MCF 10A (cell line): ENCODE results near the gene SLC30A2. TPM values are rescaled to one million over a fixed set of nuclear protein-coding genes. Genes with fewer than 3 reads are reported as not detected.
A peak's percentile ranks its signal among the peaks of the same experiment; 100 is the strongest.

ENCODE experiments used
- BruUV-seq: library from RNA; stranded (reverse); fragments of 400-500 nt; replicated peaks from 2 replicates; lab custom pipeline; 2021; lab: Mats Ljungman, UMichigan
- CTCF ChIA-PET: fragments of 300-600 bp; sonication (Branson Sonifier 250); formaldehyde crosslinking; extraction: SDS; loops from one replicate; lab custom pipeline; 2021; ENCODE audit warnings: antibody characterized with exemption, inconsistent platforms; lab: Yijun Ruan, JAX
- POLR2A ChIA-PET: fragments of 300-600, 350-650 bp; sonication (Branson Sonifier 250); formaldehyde crosslinking; extraction: SDS; loops from one replicate; lab custom pipeline; 2020; ENCODE audit warnings: antibody characterized with exemption, inconsistent platforms; lab: Yijun Ruan, JAX
- DNase-seq: peaks from one replicate; pipeline ENCODE4 v3.0.0-alpha.2; 2018; ENCODE audit not compliant: unreplicated experiment
- H3K27ac Mint-ChIP-seq: one replicate; pipeline ENCODE4 v1.8.0; 2022; ENCODE audit warnings: mild to moderate bottlenecking, low read depth, mixed read lengths; ENCODE audit not compliant: unreplicated experiment
- H3K27me3 Mint-ChIP-seq: one replicate; pipeline ENCODE4 v1.8.0; 2022; ENCODE audit warnings: mixed read lengths; ENCODE audit not compliant: insufficient read depth, unreplicated experiment
- H3K36me3 Mint-ChIP-seq: one replicate; pipeline ENCODE4 v1.8.0; 2022; ENCODE audit warnings: mild to moderate bottlenecking, moderate library complexity, mixed read lengths; ENCODE audit not compliant: insufficient read depth, unreplicated experiment
- H3K4me1 Mint-ChIP-seq: one replicate; pipeline ENCODE4 v1.8.0; 2022; ENCODE audit warnings: mixed read lengths; ENCODE audit not compliant: insufficient read depth, unreplicated experiment
- H3K4me3 Mint-ChIP-seq: one replicate; pipeline ENCODE4 v1.8.0; 2022; ENCODE audit warnings: mild to moderate bottlenecking, moderate library complexity, mixed read lengths; ENCODE audit not compliant: unreplicated experiment
- H3K9me3 Mint-ChIP-seq: one replicate; pipeline ENCODE4 v1.8.0; 2022; ENCODE audit warnings: mixed read lengths; ENCODE audit not compliant: unreplicated experiment
- CTCF ChIP-seq: fragments of 200-600 bp; IDR thresholded peaks from one replicate; pipeline ENCODE4 v1.8.0; 2022; ENCODE audit warnings: antibody characterized with exemption, mild to moderate bottlenecking; ENCODE audit not compliant: unreplicated experiment
- intact Hi-C: fragments of 100-400 bp; cut with micrococcal nuclease; formaldehyde crosslinking; loops from 2 replicates; pipeline ENCODE4 v1.14.1; 2022
- total RNA-seq: library from RNA; stranded (reverse); gene quantifications from 2 replicates; pipeline ENCODE4 v1.2.3, GENCODE V29; 2022

SLC30A2 gene
- total RNA-seq, 1 experiment from 2014 or later: not detected

GRCh38 chr1:25997828-25998761, 47.8 kb downstream of the SLC30A2 start, which contains the start of gene PAFAH2:
PAFAH2 (minus strand) TSS chr1:25998063; CDS start chr1:25990816, 7,247 bp downstream.
- no peaks in the 10 kb centered on the region for H3K27me3 Mint-ChIP-seq
- H3K36me3 Mint-ChIP-seq: peaks cover 7% of the 10 kb centered on the region
- ChIA-PET CTCF (interaction anchor here (0.6 to 8.0 kb wide), 34 partner anchors 9 to 749 kb away, joined by 3 to 106 read pairs (median 4); partner anchors contain the start of genes MTFR1L and STMN1), POLR2A (interaction anchor here (0.6 to 5.6 kb wide), 26 partner anchors 12 to 320 kb away, joined by 3 to 39 read pairs (median 5); partner anchors contain the start of genes MTFR1L, PAQR7, PDIK1L and STMN1)
- peak; percentile 99 for DNase-seq
- intact Hi-C loops: loop anchor here (1.0 to 5.0 kb wide), 4 partner anchors 93 to 176 kb away; no protein-coding TSS in a partner anchor
- H3K4me1 Mint-ChIP-seq: peaks cover 7% of the 10 kb centered on the region
- BruUV-seq: TSS peak; percentile 39
- H3K9me3 Mint-ChIP-seq: no peaks in the 10 kb centered on the region
- peak; percentile 94 for TF ChIP-seq CTCF
- peak within 1 kb of the TSS; percentile 94 for H3K27ac Mint-ChIP-seq
- peak within 1 kb of the TSS; percentile 94 for H3K4me3 Mint-ChIP-seq

- ChIA-PET POLR2A (interaction anchor here (0.7 to 5.6 kb wide), 28 partner anchors 9 to 418 kb away, joined by 3 to 39 read pairs (median 4); partner anchors contain the start of genes MTFR1L, PAQR7, PDIK1L and STMN1), CTCF (interaction anchor here (0.6 to 8.0 kb wide), 33 partner anchors 10 to 748 kb away, joined by 3 to 106 read pairs (median 4); partner anchors contain the start of genes MTFR1L and STMN1)
- no peak for TF ChIP-seq CTCF
- H3K27me3 Mint-ChIP-seq: no peaks in the 10 kb centered on the region
- TSS peak; percentile 55 for BruUV-seq
- peaks cover 9% of the 10 kb centered on the region for H3K4me1 Mint-ChIP-seq
- peak overlapping the region; percentile 94 for H3K4me3 Mint-ChIP-seq
- H3K27ac Mint-ChIP-seq: peak overlapping the region; percentile 94
- no peaks in the 10 kb centered on the region for H3K9me3 Mint-ChIP-seq
- intact Hi-C loops: loop anchor here (5.0 kb wide), 1 partner anchor 175 kb away; no protein-coding TSS in a partner anchor
- peak; percentile 72 for DNase-seq
- peaks cover 15% of the 10 kb centered on the region for H3K36me3 Mint-ChIP-seq
Measured at GRCh38 chr1:25996966-25997827, 48.7 kb downstream of the SLC30A2 start.

GRCh38 chr1:25994402-25995150, 51.3 kb downstream of the SLC30A2 start:
- no peak for TF ChIP-seq CTCF
- no peak overlapping the region for H3K27ac Mint-ChIP-seq
- POLR2A ChIA-PET: interaction anchor here (1.5 to 4.3 kb wide), 3 partner anchors 14 to 99 kb away, joined by 4 to 27 read pairs (median 9); partner anchors contain the start of gene STMN1
- intact Hi-C loops: loop anchor here (5.0 kb wide), 1 partner anchor 172 kb away; no protein-coding TSS in a partner anchor
- H3K4me3 Mint-ChIP-seq: no peak overlapping the region
- no TSS peak for BruUV-seq
- peaks cover 22% of the 10 kb centered on the region for H3K36me3 Mint-ChIP-seq
- H3K9me3 Mint-ChIP-seq: no peaks in the 10 kb centered on the region
- no peak for DNase-seq
- H3K4me1 Mint-ChIP-seq: peaks cover 11% of the 10 kb centered on the region
- CTCF ChIA-PET: interaction anchor here (0.9 to 8.0 kb wide), 4 partner anchors 42 to 181 kb away, joined by 3 to 106 read pairs (median 4); no protein-coding TSS in a partner anchor
- H3K27me3 Mint-ChIP-seq: no peaks in the 10 kb centered on the region
